OCI-LY1 (cell line): ENCODE results near the gene PCP2.

Experiments used
- CTCF ChIP-seq: fragments of 200-600 bp; sonication (generic), shearing (Covaris generic); IDR thresholded peaks from 2 replicates; pipeline ENCODE4 v1.5.1; 2017; ENCODE audit warnings: mild to moderate bottlenecking, antibody characterized with exemption, low read length, moderate library complexity, mixed read lengths
- EZH2 ChIP-seq: fragments of 200-600 bp; sonication (generic), shearing (Covaris generic); IDR thresholded peaks from 2 replicates; pipeline ENCODE4 v1.8.0; 2017; ENCODE audit warnings: borderline replicate concordance, mixed run types, mild to moderate bottlenecking, antibody characterized with exemption, low read length, moderate library complexity, mixed read lengths

GRCh38 chr19:7636691-7637373 lies 3.3 kb upstream of the PCP2 start, which contains the start of gene STXBP2:
- no peak for TF ChIP-seq CTCF
- no peak for TF ChIP-seq EZH2
